ENCODE results near the gene MBD4. TPM values are rescaled to one million over a fixed set of nuclear protein-coding genes. Genes with fewer than 3 reads are reported as not detected.

Gene MBD4
- total RNA-seq, 4 donors from 2014 or later: 15.5 to 42.0 (median 32.8) TPM

DNA sequence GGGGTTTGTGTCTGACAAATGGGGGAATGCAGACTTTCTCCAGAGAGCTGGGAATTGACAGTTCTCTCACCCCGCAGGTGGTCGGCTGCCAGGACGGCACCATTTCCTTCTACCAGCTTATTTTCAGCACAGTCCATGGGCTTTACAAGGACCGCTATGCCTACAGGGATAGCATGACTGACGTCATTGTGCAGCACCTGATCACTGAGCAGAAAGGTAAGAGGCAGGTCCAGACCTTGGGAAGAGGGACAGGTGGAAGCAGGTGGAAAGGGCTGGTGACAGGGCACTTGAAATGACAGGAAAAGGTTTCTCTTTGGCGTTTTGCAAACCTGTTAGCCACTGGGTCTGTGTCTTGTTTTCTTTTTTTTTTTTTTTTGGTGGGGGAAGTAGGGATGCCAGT lies 36.8 kb upstream of the MBD4 start:
- no peak overlapping the region for H3K27ac ChIP-seq
- peaks cover 0 to 66% (median 8%) of the 10 kb centered on the region in 3 donors for H3K36me3 ChIP-seq
- 91 to 93% methylated on average over 6 of the region's 6 CpGs for WGBS, 2 donors
- no peak for DNase-seq (ENCODE audit: low spot score in 2 of 2)
- H3K27me3 ChIP-seq: no peaks in the 10 kb centered on the region
- no peaks in the 10 kb centered on the region for H3K9me3 ChIP-seq
- peaks cover 0 to 8% (median 4%) of the 10 kb centered on the region in 4 donors for H3K4me1 ChIP-seq
- H3K4me3 ChIP-seq: no peak overlapping the region
- TF ChIP-seq EP300 (IDR thresholded peaks at IDR 0.05): no peak
- TF ChIP-seq, protein P1, sequence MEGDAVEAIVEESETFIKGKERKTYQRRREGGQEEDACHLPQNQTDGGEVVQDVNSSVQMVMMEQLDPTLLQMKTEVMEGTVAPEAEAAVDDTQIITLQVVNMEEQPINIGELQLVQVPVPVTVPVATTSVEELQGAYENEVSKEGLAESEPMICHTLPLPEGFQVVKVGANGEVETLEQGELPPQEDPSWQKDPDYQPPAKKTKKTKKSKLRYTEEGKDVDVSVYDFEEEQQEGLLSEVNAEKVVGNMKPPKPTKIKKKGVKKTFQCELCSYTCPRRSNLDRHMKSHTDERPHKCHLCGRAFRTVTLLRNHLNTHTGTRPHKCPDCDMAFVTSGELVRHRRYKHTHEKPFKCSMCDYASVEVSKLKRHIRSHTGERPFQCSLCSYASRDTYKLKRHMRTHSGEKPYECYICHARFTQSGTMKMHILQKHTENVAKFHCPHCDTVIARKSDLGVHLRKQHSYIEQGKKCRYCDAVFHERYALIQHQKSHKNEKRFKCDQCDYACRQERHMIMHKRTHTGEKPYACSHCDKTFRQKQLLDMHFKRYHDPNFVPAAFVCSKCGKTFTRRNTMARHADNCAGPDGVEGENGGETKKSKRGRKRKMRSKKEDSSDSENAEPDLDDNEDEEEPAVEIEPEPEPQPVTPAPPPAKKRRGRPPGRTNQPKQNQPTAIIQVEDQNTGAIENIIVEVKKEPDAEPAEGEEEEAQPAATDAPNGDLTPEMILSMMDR (IDR thresholded peaks at IDR 0.05): no peak
- TF ChIP-seq POLR2A (IDR thresholded peaks at IDR 0.05): no peak

DNA sequence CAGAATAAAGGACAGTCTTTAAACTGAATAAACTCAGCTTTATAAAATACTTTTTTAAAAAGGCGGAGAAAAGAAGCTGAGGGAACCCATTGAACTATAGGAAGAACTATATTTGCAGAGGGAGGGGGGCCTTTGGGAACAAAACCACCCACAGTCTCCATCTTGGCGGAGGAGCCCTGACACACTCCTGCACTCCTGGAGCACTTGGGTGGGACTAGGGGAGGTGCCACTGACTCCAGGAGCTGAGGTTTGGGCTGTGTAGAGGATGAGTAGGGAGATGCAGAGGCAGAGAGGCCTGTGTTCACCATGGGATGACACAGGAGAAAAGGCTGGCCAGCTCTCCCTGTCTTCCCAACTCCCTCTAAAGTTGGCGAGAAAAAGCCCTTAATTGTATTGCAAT lies 36.1 kb upstream of the MBD4 start:
- no peak overlapping the region for H3K4me3 ChIP-seq
- peaks cover 0 to 2% (median under 1%) of the 10 kb centered on the region in 4 donors for H3K4me1 ChIP-seq
- peaks cover 0 to 73% (median 8%) of the 10 kb centered on the region in 3 donors for H3K36me3 ChIP-seq
- H3K27ac ChIP-seq: no peak overlapping the region
- no peak for TF ChIP-seq EP300 (IDR thresholded peaks at IDR 0.05)
- TF ChIP-seq, protein P1 (IDR thresholded peaks at IDR 0.05): no peak
- TF ChIP-seq POLR2A (IDR thresholded peaks at IDR 0.05): no peak
- H3K9me3 ChIP-seq: no peaks in the 10 kb centered on the region
- no peaks in the 10 kb centered on the region for H3K27me3 ChIP-seq
- 91 to 96% methylated on average over 3 of the region's 3 CpGs for WGBS, 2 donors
- DNase-seq (ENCODE audit: low spot score in 2 of 2): no peak

DNA sequence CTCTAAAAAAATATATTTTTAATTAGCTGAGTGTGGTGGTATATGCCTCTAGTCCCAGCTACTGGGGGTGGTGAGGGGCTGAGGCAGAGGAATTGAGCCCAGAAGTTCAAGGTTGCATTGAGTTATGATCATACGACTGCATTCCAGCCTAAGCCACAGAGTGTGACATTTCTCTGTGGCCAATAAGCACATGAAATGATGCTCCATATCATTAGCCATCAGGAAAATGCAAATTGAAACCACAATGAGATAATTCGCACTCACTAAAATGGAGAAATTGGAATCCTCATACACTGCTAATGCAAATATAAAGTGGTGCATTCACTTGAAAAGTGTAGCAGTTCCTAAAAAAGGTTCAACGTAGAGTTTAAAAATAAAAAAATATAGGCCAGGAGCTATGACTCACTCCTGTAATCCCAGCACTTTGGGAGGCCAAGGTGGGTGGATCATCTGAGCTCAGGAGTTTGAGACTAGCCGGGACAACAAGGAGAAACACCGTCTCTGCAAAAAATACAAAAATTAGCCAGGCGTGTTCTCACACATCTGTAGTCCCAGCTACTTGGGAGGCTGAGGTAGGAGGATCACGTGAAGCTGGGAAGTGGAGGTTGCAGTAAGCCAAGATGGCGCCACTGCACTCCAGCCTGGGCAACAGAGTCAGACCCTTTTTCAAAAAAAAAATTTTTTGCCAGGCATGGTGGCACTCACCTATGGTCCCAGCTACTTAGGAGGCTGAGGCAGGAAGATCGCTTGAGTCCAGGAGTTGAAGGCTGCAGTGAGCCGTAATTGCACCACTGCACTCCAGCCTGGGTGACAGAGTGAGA lies 35.4 kb upstream of the MBD4 start:
- TF ChIP-seq, protein P1 (IDR thresholded peaks at IDR 0.05): no peak
- no peak for TF ChIP-seq POLR2A (IDR thresholded peaks at IDR 0.05)
- no peak for TF ChIP-seq EP300 (IDR thresholded peaks at IDR 0.05)
- WGBS, 2 donors: 93 to 96% methylated on average over 10 of the region's 10 CpGs
- H3K36me3 ChIP-seq: peaks cover 0 to 77% (median 6%) of the 10 kb centered on the region in 3 donors

DNA sequence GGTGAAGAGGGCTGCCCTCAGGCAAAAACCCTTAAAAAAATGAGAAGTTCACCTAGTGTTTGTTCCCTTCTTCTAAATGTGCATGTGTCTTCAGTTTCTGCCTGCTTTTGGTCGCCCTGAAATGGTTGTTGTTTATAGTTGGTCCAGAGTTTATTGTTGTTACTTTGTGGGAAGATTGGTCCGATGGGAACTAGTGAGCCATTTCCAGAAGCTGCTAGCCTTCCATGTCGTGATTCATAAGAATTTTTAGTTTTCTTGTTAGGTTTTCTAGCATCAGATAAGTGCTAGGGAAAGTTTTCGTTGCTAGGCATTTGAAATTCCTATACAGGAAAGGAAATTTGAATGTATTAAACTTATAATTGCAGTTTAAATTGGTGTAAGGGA lies 34.0 kb upstream of the MBD4 start:
- H3K36me3 ChIP-seq: peaks cover 0 to 78% (median 4%) of the 10 kb centered on the region in 3 donors

More for the DNA sequence above, 35.4 kb upstream of the MBD4 start:
- Histone ChIP-seq H3K27me3 (no peaks in the 10 kb centered on the region), H3K9me3 (no peaks in the 10 kb centered on the region), H3K4me1 (no peaks in the 10 kb centered on the region), H3K4me3 (no peak overlapping the region), H3K27ac (no peak overlapping the region)
- no peak for DNase-seq (ENCODE audit: low spot score in 2 of 2)

More for the DNA sequence above, 34.0 kb upstream of the MBD4 start:
- Histone ChIP-seq H3K4me3 (no peak overlapping the region), H3K27me3 (no peaks in the 10 kb centered on the region), H3K9me3 (no peaks in the 10 kb centered on the region), H3K27ac (no peak overlapping the region), H3K4me1 (no peaks in the 10 kb centered on the region)
- TF ChIP-seq POLR2A (IDR thresholded peaks at IDR 0.05) (no peak), EP300 (IDR thresholded peaks at IDR 0.05) (no peak)
- TF ChIP-seq, protein P1 (IDR thresholded peaks at IDR 0.05): no peak
- DNase-seq (ENCODE audit: low spot score in 2 of 2): no peak
- WGBS, 2 donors: 77 to 88% methylated on average over 4 of the region's 4 CpGs
